Ishikawa (cell line): ENCODE data around the gene BAZ1A.

Experiments used
- CEBPB ChIP-seq: IDR thresholded peaks from 2 replicates; pipeline ENCODE4 v1.6.1; 2012
- CREB1 ChIP-seq: IDR thresholded peaks from 2 replicates; pipeline ENCODE4 v1.6.1; 2012; ENCODE audit warnings: low read depth
- EGR1 ChIP-seq: IDR thresholded peaks from 2 replicates; pipeline ENCODE4 v1.6.1; 2012
- EP300 ChIP-seq: IDR thresholded peaks from 2 replicates; pipeline ENCODE4 v1.6.1; 2012; ENCODE audit warnings: borderline replicate concordance
- FOXM1 ChIP-seq: IDR thresholded peaks from 2 replicates; pipeline ENCODE4 v1.6.1; 2012; ENCODE audit warnings: low read depth, borderline replicate concordance
- NFIC ChIP-seq: IDR thresholded peaks from 2 replicates; pipeline ENCODE4 v1.6.1; 2012
- RAD21 ChIP-seq: IDR thresholded peaks from 2 replicates; pipeline ENCODE4 v1.6.1; 2012; ENCODE audit warnings: low read depth
- TAF1 ChIP-seq: IDR thresholded peaks from 2 replicates; pipeline ENCODE4 v1.6.1; 2012; ENCODE audit warnings: low read depth, mild to moderate bottlenecking
- TCF12 ChIP-seq: IDR thresholded peaks from 2 replicates; pipeline ENCODE4 v1.6.1; 2012; ENCODE audit warnings: low read depth
- TEAD4 ChIP-seq: IDR thresholded peaks from 2 replicates; pipeline ENCODE4 v1.6.1; 2012
- USF1 ChIP-seq: IDR thresholded peaks from 2 replicates; pipeline ENCODE4 v1.6.1; 2012
- YY1 ChIP-seq: IDR thresholded peaks from 2 replicates; pipeline ENCODE4 v1.6.1; 2012; ENCODE audit warnings: low read depth
- ZBTB7A ChIP-seq: IDR thresholded peaks from 2 replicates; pipeline ENCODE4 v1.6.1; 2012; ENCODE audit warnings: low read depth
- TF ChIP-seq, protein P1 (sequence below): IDR thresholded peaks from 2 replicates; pipeline ENCODE4 v1.6.1; 2012; ENCODE audit warnings: low read depth, mild to moderate bottlenecking
- TF ChIP-seq, protein P2 (sequence below): IDR thresholded peaks from 2 replicates; pipeline ENCODE4 v1.6.1; 2012

BAZ1A gene

GRCh38 chr14:34775922-34776321 lies 99.2 kb downstream of the BAZ1A start:
- TF ChIP-seq USF1, result no peak
- no peak for TF ChIP-seq CREB1
- no peak for TF ChIP-seq RAD21
- TF ChIP-seq EGR1, result no peak
- no peak for TF ChIP-seq NFIC
- TF ChIP-seq FOXM1, result no peak
- no peak for TF ChIP-seq YY1
- no peak for TF ChIP-seq TEAD4
- no peak for TF ChIP-seq EP300
- TF ChIP-seq TCF12, result no peak
- TF ChIP-seq TAF1, result no peak
- TF ChIP-seq, protein P1, sequence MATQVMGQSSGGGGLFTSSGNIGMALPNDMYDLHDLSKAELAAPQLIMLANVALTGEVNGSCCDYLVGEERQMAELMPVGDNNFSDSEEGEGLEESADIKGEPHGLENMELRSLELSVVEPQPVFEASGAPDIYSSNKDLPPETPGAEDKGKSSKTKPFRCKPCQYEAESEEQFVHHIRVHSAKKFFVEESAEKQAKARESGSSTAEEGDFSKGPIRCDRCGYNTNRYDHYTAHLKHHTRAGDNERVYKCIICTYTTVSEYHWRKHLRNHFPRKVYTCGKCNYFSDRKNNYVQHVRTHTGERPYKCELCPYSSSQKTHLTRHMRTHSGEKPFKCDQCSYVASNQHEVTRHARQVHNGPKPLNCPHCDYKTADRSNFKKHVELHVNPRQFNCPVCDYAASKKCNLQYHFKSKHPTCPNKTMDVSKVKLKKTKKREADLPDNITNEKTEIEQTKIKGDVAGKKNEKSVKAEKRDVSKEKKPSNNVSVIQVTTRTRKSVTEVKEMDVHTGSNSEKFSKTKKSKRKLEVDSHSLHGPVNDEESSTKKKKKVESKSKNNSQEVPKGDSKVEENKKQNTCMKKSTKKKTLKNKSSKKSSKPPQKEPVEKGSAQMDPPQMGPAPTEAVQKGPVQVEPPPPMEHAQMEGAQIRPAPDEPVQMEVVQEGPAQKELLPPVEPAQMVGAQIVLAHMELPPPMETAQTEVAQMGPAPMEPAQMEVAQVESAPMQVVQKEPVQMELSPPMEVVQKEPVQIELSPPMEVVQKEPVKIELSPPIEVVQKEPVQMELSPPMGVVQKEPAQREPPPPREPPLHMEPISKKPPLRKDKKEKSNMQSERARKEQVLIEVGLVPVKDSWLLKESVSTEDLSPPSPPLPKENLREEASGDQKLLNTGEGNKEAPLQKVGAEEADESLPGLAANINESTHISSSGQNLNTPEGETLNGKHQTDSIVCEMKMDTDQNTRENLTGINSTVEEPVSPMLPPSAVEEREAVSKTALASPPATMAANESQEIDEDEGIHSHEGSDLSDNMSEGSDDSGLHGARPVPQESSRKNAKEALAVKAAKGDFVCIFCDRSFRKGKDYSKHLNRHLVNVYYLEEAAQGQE, result no peak
- TF ChIP-seq, protein P2, sequence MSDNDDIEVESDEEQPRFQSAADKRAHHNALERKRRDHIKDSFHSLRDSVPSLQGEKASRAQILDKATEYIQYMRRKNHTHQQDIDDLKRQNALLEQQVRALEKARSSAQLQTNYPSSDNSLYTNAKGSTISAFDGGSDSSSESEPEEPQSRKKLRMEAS, result no peak
- TF ChIP-seq ZBTB7A, result no peak
- no peak for TF ChIP-seq CEBPB

DNA sequence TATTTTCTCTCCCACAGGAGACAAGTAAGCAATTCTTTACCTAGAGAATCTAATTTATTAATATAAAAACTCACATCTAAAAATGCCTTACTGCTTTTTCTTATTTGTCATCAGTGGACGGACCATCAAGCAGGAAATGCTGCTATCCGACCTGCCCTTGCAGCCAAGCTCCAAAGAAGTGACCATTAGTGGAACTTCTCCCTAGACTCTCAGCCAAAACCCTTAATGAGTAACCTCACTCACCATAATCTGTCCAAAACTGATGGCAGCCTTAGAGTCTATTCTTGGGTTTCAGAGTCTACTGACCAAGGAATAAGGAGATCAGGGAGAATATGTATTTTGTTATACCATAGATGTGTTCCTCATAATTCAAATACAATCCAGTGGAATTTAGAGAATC lies 99.8 kb downstream of the BAZ1A start:
- TF ChIP-seq FOXM1 (no peak), USF1 (no peak), EGR1 (no peak), ZBTB7A (no peak), TEAD4 (no peak), TAF1 (no peak), EP300 (no peak), NFIC (no peak), RAD21 (no peak), CEBPB (no peak), CREB1 (no peak), TCF12 (no peak), YY1 (no peak)
- TF ChIP-seq, protein P1, result no peak
- TF ChIP-seq, protein P2, result no peak

DNA sequence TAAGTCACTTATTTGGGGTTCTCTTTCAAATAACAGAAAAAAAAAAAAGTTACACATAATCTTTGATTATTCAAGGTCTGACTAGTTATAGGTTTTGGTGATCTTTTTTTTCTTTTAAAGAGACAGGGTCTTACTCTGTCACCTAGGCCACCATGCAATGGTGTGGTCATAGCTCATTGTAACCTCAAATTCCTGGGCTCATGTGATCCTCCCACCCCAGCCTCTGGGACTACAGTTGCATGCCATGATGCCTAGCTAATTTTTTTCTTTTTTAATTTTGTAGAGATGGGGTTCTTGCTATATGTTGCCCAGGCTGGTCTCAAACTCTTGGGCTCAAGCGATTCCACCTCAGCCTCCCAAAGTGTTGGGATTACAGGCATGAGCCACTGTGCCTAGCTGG lies 104.3 kb downstream of the BAZ1A start:
- TF ChIP-seq, protein P1, result no peak
- TF ChIP-seq TCF12 (no peak), CREB1 (no peak), USF1 (no peak), RAD21 (no peak), EGR1 (no peak), YY1 (no peak), NFIC (no peak), ZBTB7A (no peak), FOXM1 (no peak), TAF1 (no peak), CEBPB (no peak), EP300 (no peak), TEAD4 (no peak)
- TF ChIP-seq, protein P2, result no peak

DNA sequence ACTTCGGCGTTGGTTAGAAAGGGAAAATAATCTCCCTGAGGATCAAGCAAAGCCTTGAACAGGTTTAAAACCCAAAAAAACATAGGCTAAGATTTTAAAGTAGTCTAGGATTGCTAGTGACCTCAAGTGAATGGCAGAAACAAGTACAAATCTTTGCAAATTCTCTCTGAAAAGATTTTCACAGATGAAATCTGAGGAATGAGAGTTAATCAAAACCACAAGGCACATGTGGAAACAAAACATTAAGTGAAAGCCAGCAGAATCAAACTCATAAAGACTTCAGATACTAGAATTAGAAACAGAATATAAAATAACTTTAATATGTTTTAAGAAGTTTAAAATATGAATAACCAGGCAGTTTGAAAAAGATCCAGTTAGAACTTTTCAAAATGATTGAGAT lies 108.6 kb downstream of the BAZ1A start:
- TF ChIP-seq CREB1 (no peak), TAF1 (no peak), CEBPB (no peak), USF1 (no peak), YY1 (no peak), EP300 (no peak), RAD21 (no peak), TCF12 (no peak), ZBTB7A (no peak), FOXM1 (no peak), EGR1 (no peak), NFIC (no peak)
- TF ChIP-seq, protein P1, result no peak
- TF ChIP-seq, protein P2, result no peak
